Smooth muscle cell of the brain vasculature (primary cell): ENCODE results near the gene TP53TG5.

Experiments used
- DNase-seq: peaks from one replicate; pipeline ENCODE4 v3.0.0-alpha.2; 2012; ENCODE audit warnings: low read depth, low spot score

Gene TP53TG5

DNA sequence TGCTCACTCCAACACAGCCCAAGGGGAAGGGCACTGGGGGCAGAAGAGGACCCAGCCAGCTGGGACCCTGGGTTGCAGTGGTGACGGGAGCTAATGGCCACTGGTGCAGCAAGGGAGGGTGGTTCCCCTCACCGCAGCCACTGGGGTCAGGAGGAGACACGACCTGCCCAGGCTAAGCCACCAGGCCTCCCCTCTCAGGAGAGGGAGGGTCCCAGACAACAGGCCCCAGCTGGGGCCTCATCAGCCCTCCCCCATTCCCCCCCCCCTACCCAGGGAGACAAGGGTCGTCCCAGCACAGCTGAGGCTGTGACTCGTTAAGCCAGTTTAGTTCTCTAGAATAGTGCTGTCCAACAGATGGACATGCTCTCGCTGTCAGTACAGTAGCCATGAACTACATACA is 52.8 kb downstream of the TP53TG5 start:
- no peak for DNase-seq

DNA sequence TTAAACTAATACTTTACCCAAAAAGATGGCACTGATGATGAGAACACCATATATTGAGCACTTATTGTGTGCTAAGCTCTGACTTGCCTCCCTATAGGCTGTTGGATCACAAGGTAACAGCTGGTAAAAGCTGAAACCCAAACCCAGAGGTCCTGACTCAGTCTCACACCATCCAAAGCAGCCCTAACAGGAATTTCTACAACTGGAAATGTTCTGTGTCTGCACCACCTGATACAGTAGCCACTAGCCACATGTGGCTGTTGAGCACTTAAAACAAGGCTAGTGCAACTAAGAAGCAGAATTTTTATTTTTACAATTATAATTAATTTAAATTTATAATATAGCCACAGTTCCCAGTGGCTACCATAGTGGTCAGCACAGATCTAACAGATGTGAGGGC is 54.4 kb downstream of the TP53TG5 start:
- DNase-seq: no peak

DNA sequence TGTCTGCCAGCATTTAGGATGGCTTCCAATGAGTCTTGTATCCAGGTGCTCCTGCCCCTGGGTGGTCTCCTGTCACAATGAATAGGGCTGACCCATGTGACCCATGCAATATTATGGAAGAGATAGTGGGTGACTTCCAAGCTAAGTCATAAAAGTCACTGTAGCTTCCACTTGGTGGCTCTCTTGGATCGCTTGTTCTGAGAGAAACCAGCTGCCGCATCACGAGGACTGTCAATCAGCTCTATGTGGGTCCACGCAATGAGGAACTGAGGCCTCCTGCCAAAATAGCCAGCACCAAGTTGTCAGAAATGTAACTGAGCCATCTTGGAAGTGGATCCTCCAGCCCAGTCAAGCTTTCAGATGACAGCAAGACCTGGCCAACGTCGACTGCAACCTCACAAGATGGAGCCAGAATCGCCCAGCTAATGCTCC is 55.2 kb downstream of the TP53TG5 start:
- no peak for DNase-seq
